GM12892 (cell line): Measurements from ENCODE around the gene EHBP1L1.

Experiments
- POLR2A ChIP-seq: IDR thresholded peaks from 2 replicates; pipeline ENCODE4 v1.6.1; 2011; ENCODE audit warnings: low read depth, low read length, control low read depth
- POLR2AphosphoS5 ChIP-seq: IDR thresholded peaks from 2 replicates; pipeline ENCODE4 v1.6.1; 2011; ENCODE audit warnings: low read depth, low read length, control low read depth

- TF ChIP-seq POLR2A: no peak
- no peak for TF ChIP-seq POLR2AphosphoS5
Measured at GRCh38 chr11:65611028-65611757, 35.3 kb downstream of the EHBP1L1 start.
